ENCODE results near the gene PNMA1.

GRCh38 chr14:73696466-73697400 lies 17.5 kb downstream of the PNMA1 start:
- TF ChIP-seq CTCF (IDR thresholded peaks at IDR 0.05) = no peak
- no peak for TF ChIP-seq POLR2A (IDR thresholded peaks at IDR 0.05)

Measured in Peyer's patch (tissue), 4 donors.